Esophagus muscularis mucosa (tissue), 2 donors: ENCODE results near the gene ZNF484.

Experiments
- POLR2A ChIP-seq: fragments of 450-650 bp; IDR thresholded peaks from one replicate; pipeline ENCODE4 v1.6.1; 2017; ENCODE audit warnings: antibody characterized with exemption, moderate library complexity, mild to moderate bottlenecking, low read depth
- POLR2AphosphoS5 ChIP-seq, 2 donors: sonication (generic); formaldehyde crosslinking; IDR thresholded peaks; one replicate each; pipeline ENCODE4 v1.6.1; 2017; ENCODE audit warnings: antibody characterized with exemption in 2 of 2

DNA sequence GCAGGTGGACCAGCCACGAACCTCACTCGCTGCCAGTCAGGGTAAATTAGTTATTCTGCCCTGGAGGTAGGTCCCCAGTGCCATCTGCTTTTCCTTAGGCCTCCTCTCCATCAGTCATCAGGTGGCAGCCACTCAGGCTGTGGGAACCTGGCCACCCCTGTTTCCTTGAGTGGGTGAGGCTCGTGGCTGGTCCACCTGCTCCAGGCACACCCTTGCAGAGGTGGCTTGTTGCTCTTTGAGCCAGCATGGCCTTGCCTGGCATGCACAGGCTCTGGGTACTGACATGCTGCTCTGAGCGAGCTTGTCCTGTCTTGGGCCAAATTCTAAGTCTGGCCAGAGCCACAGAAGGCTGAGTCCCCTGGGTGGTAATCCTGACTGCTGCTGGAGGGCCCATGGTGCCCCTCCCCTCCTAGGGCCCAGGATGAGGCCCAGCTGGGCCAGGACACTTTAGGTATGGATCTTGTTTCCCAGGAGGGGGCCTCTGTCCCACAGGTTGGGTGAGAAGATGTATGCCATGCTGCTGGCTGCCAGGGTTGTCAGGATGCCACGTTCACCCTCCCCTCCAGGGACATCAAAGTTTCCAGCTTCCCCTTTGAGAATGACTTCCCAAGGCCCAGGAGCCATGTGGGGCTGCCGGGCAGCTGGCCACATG is 17.0 kb upstream of the ZNF484 start:
- no peak for TF ChIP-seq POLR2AphosphoS5 (IDR thresholded peaks at IDR 0.05)
- TF ChIP-seq POLR2A, result no peak
